ENCODE results near the gene PRDM16.

The PRDM16 gene

GRCh38 chr1:3316340-3316943, 247.4 kb downstream of the PRDM16 start:
- DNase-seq = no peak

GRCh38 chr1:3317456-3317855, 248.5 kb downstream of the PRDM16 start:
- DNase-seq = no peak

- no peak for DNase-seq
These were observed 249.3 kb downstream of the PRDM16 start for GRCh38 chr1:3318329-3318728.

- DNase-seq = peak; percentile 60
These were observed 250.9 kb downstream of the PRDM16 start for GRCh38 chr1:3319874-3320245.

GRCh38 chr1:3320246-3321152, 251.5 kb downstream of the PRDM16 start:
- DNase-seq = no peak

- DNase-seq = no peak
These were observed 252.8 kb downstream of the PRDM16 start for GRCh38 chr1:3321559-3322449.

GRCh38 chr1:3322450-3323020, 253.5 kb downstream of the PRDM16 start:
- DNase-seq = no peak

GRCh38 chr1:3323021-3323795, 254.2 kb downstream of the PRDM16 start:
- no peak for DNase-seq

- no peak for DNase-seq
These were observed 255.0 kb downstream of the PRDM16 start for GRCh38 chr1:3323796-3324703.

GRCh38 chr1:3324704-3325535, 255.9 kb downstream of the PRDM16 start:
- DNase-seq = no peak

- no peak for DNase-seq
These were observed 257.7 kb downstream of the PRDM16 start for GRCh38 chr1:3326516-3327388.

GRCh38 chr1:3327389-3327702, 258.3 kb downstream of the PRDM16 start:
- DNase-seq = no peak

- DNase-seq = no peak
These were observed 259.1 kb downstream of the PRDM16 start for GRCh38 chr1:3327936-3328590.

- DNase-seq = no peak
These were observed 260.8 kb downstream of the PRDM16 start for GRCh38 chr1:3329640-3330281.

- no peak for DNase-seq
These were observed 261.8 kb downstream of the PRDM16 start for GRCh38 chr1:3330771-3331245.

GRCh38 chr1:3331564-3331963, 262.6 kb downstream of the PRDM16 start:
- no peak for DNase-seq

GRCh38 chr1:3332043-3332442, 263.0 kb downstream of the PRDM16 start:
- no peak for DNase-seq

GRCh38 chr1:3332662-3333061, 263.7 kb downstream of the PRDM16 start:
- DNase-seq = no peak
